ENCODE data around the gene PRSS58.

Gene PRSS58

GRCh38 chr7:142231716-142232115 is 26.1 kb downstream of the PRSS58 start:
- in situ Hi-C loops (cut with HindIII; ENCODE audit: low sequenced_read_pairs): no loop called here
- TF ChIP-seq CTCF (IDR thresholded peaks at IDR 0.05; ENCODE audit: low read depth, low read length): no peak
- no peak for DNase-seq (ENCODE audit: low read depth, low spot score)
- H3K4me3 ChIP-seq (ENCODE audit: low read depth, low read length): no peak overlapping the region

GRCh38 chr7:142228537-142229104 is 29.2 kb downstream of the PRSS58 start:
- no peak for DNase-seq (ENCODE audit: low read depth, low spot score)
- H3K4me3 ChIP-seq (ENCODE audit: low read depth, low read length): no peak overlapping the region
- TF ChIP-seq CTCF (IDR thresholded peaks at IDR 0.05; ENCODE audit: low read depth, low read length): no peak
- in situ Hi-C loops (cut with HindIII; ENCODE audit: low sequenced_read_pairs): no loop called here

Data from astrocyte of the spinal cord (primary cell).